Muscle layer of colon (tissue), 2 donors: ENCODE data around the gene RAPGEF1.
"Not testable (repeated sequence)": the region's sequence is repeated elsewhere in the genome, so short reads cannot be mapped to it uniquely, and the experiment has no call there.

Source experiments
- H3K27ac ChIP-seq: one replicate; pipeline ENCODE4 v1.7.0; 2013; ENCODE audit warnings: low read depth, mild to moderate bottlenecking, low read length, moderate library complexity
- H3K27me3 ChIP-seq, 2 donors: one replicate each; pipeline ENCODE4 v1.7.0; 2013; ENCODE audit warnings: low read length in 2 of 2, mild to moderate bottlenecking in 2 of 2; ENCODE audit not compliant: insufficient read depth in 2 of 2, control insufficient read depth in 1 of 2
- H3K36me3 ChIP-seq: one replicate; pipeline ENCODE4 v1.7.0; 2013; ENCODE audit warnings: mild to moderate bottlenecking, low read length; ENCODE audit not compliant: insufficient read depth
- H3K4me1 ChIP-seq: one replicate; pipeline ENCODE4 v1.7.0; 2013; ENCODE audit warnings: mild to moderate bottlenecking, low read length; ENCODE audit not compliant: insufficient read depth
- H3K4me3 ChIP-seq, 2 donors: one replicate each; pipeline ENCODE4 v1.7.0; 2013; ENCODE audit warnings: low read length in 2 of 2, low read depth in 1 of 2, mild to moderate bottlenecking in 1 of 2, moderate library complexity in 1 of 2
- H3K9ac ChIP-seq: one replicate; pipeline ENCODE4 v1.7.0; 2013; ENCODE audit warnings: low read length
- H3K9me3 ChIP-seq: one replicate; pipeline ENCODE4 v1.7.0; 2013; ENCODE audit warnings: mild to moderate bottlenecking, low read length
- donor health status: abdominal sarcoma.
- donor health status: Adenocarcinoma of cecum.

The RAPGEF1 gene

GRCh38 chr9:131712151-131712716 lies 27.6 kb downstream of the RAPGEF1 start:
- H3K4me1 ChIP-seq: peaks cover 43% of the 10 kb centered on the region

GRCh38 chr9:131709771-131710431 lies 30.0 kb downstream of the RAPGEF1 start:
- H3K27me3 ChIP-seq: no peaks in the 10 kb centered on the region
- no peak overlapping the region for H3K9ac ChIP-seq
- peaks cover 43% of the 10 kb centered on the region for H3K4me1 ChIP-seq

More at GRCh38 chr9:131712151-131712716, 27.6 kb downstream of the RAPGEF1 start:
- no peaks in the 10 kb centered on the region for H3K36me3 ChIP-seq
- H3K27ac ChIP-seq: no peak overlapping the region
- H3K27me3 ChIP-seq: no peaks in the 10 kb centered on the region
- no peaks in the 10 kb centered on the region for H3K9me3 ChIP-seq
- H3K9ac ChIP-seq: no peak overlapping the region
- no peak overlapping the region for H3K4me3 ChIP-seq

GRCh38 chr9:131709010-131709770 lies 30.7 kb downstream of the RAPGEF1 start:
- peaks cover 39% of the 10 kb centered on the region for H3K4me1 ChIP-seq
- H3K27me3 ChIP-seq, H3K4me3 ChIP-seq, H3K9me3 ChIP-seq, H3K36me3 ChIP-seq, H3K9ac ChIP-seq, H3K27ac ChIP-seq: not testable (repeated sequence)

More at GRCh38 chr9:131709771-131710431, 30.0 kb downstream of the RAPGEF1 start:
- H3K9me3 ChIP-seq: no peaks in the 10 kb centered on the region
- H3K36me3 ChIP-seq: no peaks in the 10 kb centered on the region
- no peak overlapping the region for H3K27ac ChIP-seq
- no peak overlapping the region for H3K4me3 ChIP-seq

- peaks cover 39% of the 10 kb centered on the region for H3K4me1 ChIP-seq
- H3K27me3 ChIP-seq: no peaks in the 10 kb centered on the region
- no peak overlapping the region for H3K9ac ChIP-seq
- H3K27ac ChIP-seq: no peak overlapping the region
- no peaks in the 10 kb centered on the region for H3K36me3 ChIP-seq
- H3K9me3 ChIP-seq: no peaks in the 10 kb centered on the region
- H3K4me3 ChIP-seq: no peak overlapping the region
These were observed 31.5 kb downstream of the RAPGEF1 start for GRCh38 chr9:131708226-131709002.

- Histone ChIP-seq H3K27me3 (no peaks in the 10 kb centered on the region), H3K9me3 (no peaks in the 10 kb centered on the region), H3K4me3 (no peak overlapping the region), H3K36me3 (no peaks in the 10 kb centered on the region), H3K9ac (no peak overlapping the region), H3K27ac (no peak overlapping the region), H3K4me1 (peaks cover 34% of the 10 kb centered on the region)
These were observed 32.1 kb downstream of the RAPGEF1 start for GRCh38 chr9:131707733-131708157.

GRCh38 chr9:131707050-131707449 lies 32.8 kb downstream of the RAPGEF1 start:
- no peaks in the 10 kb centered on the region for H3K9me3 ChIP-seq
- no peak overlapping the region for H3K9ac ChIP-seq
- peaks cover 39% of the 10 kb centered on the region for H3K4me1 ChIP-seq
- no peak overlapping the region for H3K4me3 ChIP-seq
- H3K27ac ChIP-seq: no peak overlapping the region
- no peaks in the 10 kb centered on the region for H3K36me3 ChIP-seq
- no peaks in the 10 kb centered on the region for H3K27me3 ChIP-seq

- H3K36me3 ChIP-seq: no peaks in the 10 kb centered on the region
- no peaks in the 10 kb centered on the region for H3K27me3 ChIP-seq
- H3K4me3 ChIP-seq: no peak overlapping the region
- no peak overlapping the region for H3K27ac ChIP-seq
- no peaks in the 10 kb centered on the region for H3K9me3 ChIP-seq
- H3K4me1 ChIP-seq: peaks cover 43% of the 10 kb centered on the region
- H3K9ac ChIP-seq: no peak overlapping the region
These were observed 33.3 kb downstream of the RAPGEF1 start for GRCh38 chr9:131706608-131706970.

GRCh38 chr9:131704988-131705387 lies 34.9 kb downstream of the RAPGEF1 start:
- Histone ChIP-seq H3K36me3 (no peaks in the 10 kb centered on the region), H3K4me3 (no peak overlapping the region), H3K4me1 (peaks cover 41% of the 10 kb centered on the region), H3K27ac (no peak overlapping the region), H3K27me3 (no peaks in the 10 kb centered on the region), H3K9ac (no peak overlapping the region), H3K9me3 (no peaks in the 10 kb centered on the region)

GRCh38 chr9:131704141-131704983 lies 35.5 kb downstream of the RAPGEF1 start:
- no peak overlapping the region for H3K27ac ChIP-seq
- no peak overlapping the region for H3K9ac ChIP-seq
- no peaks in the 10 kb centered on the region for H3K9me3 ChIP-seq
- H3K36me3 ChIP-seq: no peaks in the 10 kb centered on the region
- no peak overlapping the region for H3K4me3 ChIP-seq
- peaks cover 35% of the 10 kb centered on the region for H3K4me1 ChIP-seq
- no peaks in the 10 kb centered on the region for H3K27me3 ChIP-seq

- Histone ChIP-seq H3K9me3 (no peaks in the 10 kb centered on the region), H3K4me1 (peaks cover 35% of the 10 kb centered on the region), H3K27ac (no peak overlapping the region), H3K9ac (no peak overlapping the region), H3K27me3 (no peaks in the 10 kb centered on the region), H3K4me3 (no peak overlapping the region), H3K36me3 (no peaks in the 10 kb centered on the region)
These were observed 36.2 kb downstream of the RAPGEF1 start for GRCh38 chr9:131703697-131704096.
